Erythroblast (primary cell): Measurements from ENCODE around the gene CARD14.

Experiments
- GATA1 ChIP-seq: IDR thresholded peaks from 2 replicates; pipeline ENCODE4 v1.6.1; 2011; ENCODE audit warnings: low read depth, mild to moderate bottlenecking, control low read depth, low read length, moderate library complexity
- POLR2A ChIP-seq: IDR thresholded peaks from 2 replicates; pipeline ENCODE4 v1.6.1; 2011; ENCODE audit warnings: mild to moderate bottlenecking, low read length

DNA sequence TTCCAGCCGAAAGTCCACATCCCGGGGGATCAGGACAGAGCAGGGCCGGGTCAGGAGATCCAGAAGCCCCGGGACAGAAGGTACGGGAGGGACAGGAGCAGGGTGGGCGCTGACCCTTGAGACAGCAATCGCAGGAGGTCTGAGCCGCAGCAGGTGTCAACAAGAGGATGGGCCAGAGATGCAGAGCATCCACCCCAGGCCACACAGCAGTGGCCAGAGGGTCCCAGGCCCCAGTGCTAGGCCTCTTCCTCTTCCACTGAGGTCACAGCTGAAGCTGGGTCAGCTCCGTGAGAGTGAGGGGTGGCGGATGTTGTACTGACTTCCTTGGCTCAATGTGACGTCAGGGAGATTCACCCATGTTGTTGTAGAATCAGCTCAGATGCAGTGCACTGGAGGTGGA, 82.1 kb downstream of the CARD14 start:
- TF ChIP-seq POLR2A, result no peak
- TF ChIP-seq GATA1, result no peak
